ENCODE results near the gene MMP10.

DNA sequence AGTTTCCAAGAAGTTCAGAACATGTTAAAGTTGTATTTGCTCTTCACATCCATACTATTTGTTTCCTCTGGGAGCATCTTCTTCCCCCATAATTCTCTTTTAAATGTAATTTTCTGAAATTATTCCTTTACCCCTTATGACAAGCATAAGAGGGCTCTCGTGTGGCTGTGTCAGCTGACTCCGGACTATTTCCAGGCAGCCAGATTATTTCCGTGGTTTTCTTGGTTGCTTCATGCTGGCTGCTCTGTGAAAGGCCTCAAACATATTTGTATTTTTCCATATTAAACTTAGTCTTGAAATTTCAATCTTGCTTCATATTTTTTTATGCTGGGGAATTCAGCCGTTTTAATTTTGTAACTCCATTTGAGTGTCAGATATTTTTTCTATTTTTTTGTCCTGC lies 20.3 kb upstream of the MMP10 start:
- TF ChIP-seq, protein P1, sequence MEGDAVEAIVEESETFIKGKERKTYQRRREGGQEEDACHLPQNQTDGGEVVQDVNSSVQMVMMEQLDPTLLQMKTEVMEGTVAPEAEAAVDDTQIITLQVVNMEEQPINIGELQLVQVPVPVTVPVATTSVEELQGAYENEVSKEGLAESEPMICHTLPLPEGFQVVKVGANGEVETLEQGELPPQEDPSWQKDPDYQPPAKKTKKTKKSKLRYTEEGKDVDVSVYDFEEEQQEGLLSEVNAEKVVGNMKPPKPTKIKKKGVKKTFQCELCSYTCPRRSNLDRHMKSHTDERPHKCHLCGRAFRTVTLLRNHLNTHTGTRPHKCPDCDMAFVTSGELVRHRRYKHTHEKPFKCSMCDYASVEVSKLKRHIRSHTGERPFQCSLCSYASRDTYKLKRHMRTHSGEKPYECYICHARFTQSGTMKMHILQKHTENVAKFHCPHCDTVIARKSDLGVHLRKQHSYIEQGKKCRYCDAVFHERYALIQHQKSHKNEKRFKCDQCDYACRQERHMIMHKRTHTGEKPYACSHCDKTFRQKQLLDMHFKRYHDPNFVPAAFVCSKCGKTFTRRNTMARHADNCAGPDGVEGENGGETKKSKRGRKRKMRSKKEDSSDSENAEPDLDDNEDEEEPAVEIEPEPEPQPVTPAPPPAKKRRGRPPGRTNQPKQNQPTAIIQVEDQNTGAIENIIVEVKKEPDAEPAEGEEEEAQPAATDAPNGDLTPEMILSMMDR (conservative IDR thresholded peaks at IDR 0.05 in 1 of 2, IDR thresholded peaks at IDR 0.05 in 1 of 2; ENCODE audit: low read depth in 1 of 2, low read length in 2 of 2), result no peak
- no peak for TF ChIP-seq EZH2 (IDR thresholded peaks at IDR 0.05; ENCODE audit: low read length, missing control alignments)

Data from fibroblast of lung (primary cell).